GM12878 (cell line): ENCODE measurements around the gene HTR7. TPM values are rescaled to one million over a fixed set of nuclear protein-coding genes. Genes with fewer than 3 reads are reported as not detected.

ENCODE experiments used
- ATAC-seq: fragments of 200-7000 bp; cut with Tn5 transposase; 3 replicates; pipeline ENCODE4 v1.9.1; 2020; ENCODE audit warnings: mild to moderate bottlenecking, moderate library complexity
- BruUV-seq: library from RNA; stranded (reverse); fragments of 400-500 nt; replicated peaks from 2 replicates; lab custom pipeline; 2021; lab: Mats Ljungman, UMichigan
- CTCF ChIA-PET: fragments of 300-600 bp; sonication (Branson Sonifier 250); formaldehyde crosslinking; extraction: SDS; loops from one replicate; lab custom pipeline; 2021; ENCODE audit warnings: inconsistent platforms; lab: Yijun Ruan, JAX
- POLR2A ChIA-PET: fragments of 350-600 bp; formaldehyde crosslinking; extraction: SDS; loops from one replicate; lab custom pipeline; 2021; ENCODE audit warnings: inconsistent platforms; lab: Charles Lee
- RAD21 ChIA-PET: fragments of 300-600 bp; sonication (Branson Sonifier 250); formaldehyde crosslinking; loops from one replicate; lab custom pipeline; 2023; ENCODE audit warnings: antibody characterized with exemption; ENCODE audit not compliant: unreplicated experiment; lab: Charles Lee
- SMC1A ChIA-PET: fragments of 300-600 bp; sonication (Branson Sonifier 250); formaldehyde crosslinking; loops from one replicate; lab custom pipeline; 2023; ENCODE audit not compliant: unreplicated experiment, uncharacterized antibody; lab: Charles Lee
- DNase-seq: peaks from one replicate; pipeline ENCODE4 v3.0.0-alpha.2; 2011; ENCODE audit warnings: low read depth, low spot score
- FAIRE-seq: peaks from 3 replicates; lab custom pipeline; 2011; peaks lifted over from hg19 to GRCh38; lab: Jason Lieb, UNC
- H2AFZ ChIP-seq: 2 replicates; pipeline ENCODE4 v1.6.0; 2011; ENCODE audit warnings: low read depth, low read length, control low read depth; ENCODE audit not compliant: control insufficient read depth
- H3K27ac ChIP-seq: 2 replicates; pipeline ENCODE4 v1.5.1; 2011; ENCODE audit warnings: control low read depth; ENCODE audit not compliant: control insufficient read depth, insufficient read depth
- H3K27me3 ChIP-seq, 2 experiments: replicated peaks in 1 of 2; 2 replicates each; pipeline versions ENCODE4 v1.6.0 to v1.6.1; 2011; ENCODE audit warnings: low read length in 1 of 2; ENCODE audit not compliant: control insufficient read depth in 2 of 2, insufficient read depth in 2 of 2
- H3K36me3 ChIP-seq, 2 experiments: 2 replicates each; pipeline ENCODE4 v1.5.1; 2011; ENCODE audit warnings: low read length in 1 of 2; ENCODE audit not compliant: control insufficient read depth in 2 of 2, insufficient read depth in 2 of 2
- H3K4me1 ChIP-seq: 2 replicates; pipeline ENCODE4 v1.6.1; 2011; ENCODE audit warnings: mild to moderate bottlenecking, low read length, moderate library complexity, mixed read lengths; ENCODE audit not compliant: control insufficient read depth, insufficient read depth
- H3K4me2 ChIP-seq: 2 replicates; pipeline ENCODE4 v1.6.0; 2011; ENCODE audit warnings: control low read depth; ENCODE audit not compliant: control insufficient read depth, insufficient read depth
- H3K4me3 ChIP-seq: fragments of 200-600 bp; sonication (generic); 2 replicates; pipeline ENCODE4 v1.5.1; 2016
- H3K79me2 ChIP-seq: 2 replicates; pipeline ENCODE4 v1.6.0; 2011; ENCODE audit warnings: low read length; ENCODE audit not compliant: control insufficient read depth, insufficient read depth
- H3K9ac ChIP-seq: 2 replicates; pipeline ENCODE4 v1.8.0; 2011; ENCODE audit warnings: low read length, control low read depth, mixed read lengths; ENCODE audit not compliant: control insufficient read depth, insufficient read depth
- H3K9me3 ChIP-seq: replicated peaks from 3 replicates; pipeline ENCODE4 v1.5.1; 2011; ENCODE audit warnings: mild to moderate bottlenecking, low read length; ENCODE audit not compliant: control insufficient read depth, insufficient read depth
- H4K20me1 ChIP-seq: 2 replicates; pipeline ENCODE4 v1.6.0; 2011; ENCODE audit not compliant: control insufficient read depth, insufficient read depth
- ETV6 ChIP-seq, 2 experiments: fragments of 450-650 bp in 1 of 2; IDR thresholded peaks in 1 of 2; conservative IDR thresholded peaks in 1 of 2; 2 replicates each; pipeline ENCODE4 v1.6.1; 2014; ENCODE audit warnings: antibody characterized with exemption in 1 of 2, borderline replicate concordance in 1 of 2, low read depth in 1 of 2, mild to moderate bottlenecking in 1 of 2, moderate library complexity in 1 of 2
- GABPA ChIP-seq: IDR thresholded peaks from 2 replicates; pipeline ENCODE4 v1.6.1; 2014; ENCODE audit warnings: antibody characterized with exemption, low read depth, mild to moderate bottlenecking, inconsistent platforms
- HDAC6 ChIP-seq: fragments of 200-600 bp; sonication (generic); IDR thresholded peaks from one replicate; pipeline ENCODE4 v1.8.0; 2017; ENCODE audit warnings: antibody characterized with exemption; ENCODE audit not compliant: unreplicated experiment
- HDGF ChIP-seq: fragments of 450-650 bp; IDR thresholded peaks from 2 replicates; pipeline ENCODE4 v1.6.1; 2016; ENCODE audit warnings: antibody characterized with exemption
- IKZF1 ChIP-seq: fragments of 450-650 bp; conservative IDR thresholded peaks from 2 replicates; pipeline ENCODE4 v1.6.1; 2017; ENCODE audit warnings: antibody characterized with exemption, mild to moderate bottlenecking
- IRF4 ChIP-seq: IDR thresholded peaks from 2 replicates; pipeline ENCODE4 v1.6.1; 2011; ENCODE audit warnings: low read depth, low read length
- MEF2B ChIP-seq: fragments of 450-650 bp; IDR thresholded peaks from 2 replicates; pipeline ENCODE4 v1.6.1; 2018; ENCODE audit warnings: mild to moderate bottlenecking, moderate library complexity; ENCODE audit not compliant: partially characterized antibody, poor library complexity, severe bottlenecking
- PAX8 ChIP-seq: fragments of 450-650 bp; IDR thresholded peaks from 2 replicates; pipeline ENCODE4 v1.6.1; 2017; ENCODE audit warnings: mild to moderate bottlenecking, moderate library complexity
- POLR2AphosphoS5 ChIP-seq: IDR thresholded peaks from 2 replicates; pipeline ENCODE4 v1.6.1; 2011; ENCODE audit warnings: mild to moderate bottlenecking, low read length, inconsistent platforms
- RUNX3 ChIP-seq: IDR thresholded peaks from 2 replicates; pipeline ENCODE4 v1.6.1; 2012; ENCODE audit warnings: low read length, inconsistent platforms
- SPI1 ChIP-seq: IDR thresholded peaks from 2 replicates; pipeline ENCODE4 v1.6.1; 2011; ENCODE audit warnings: low read depth, mild to moderate bottlenecking, low read length, moderate library complexity, borderline replicate concordance; ENCODE audit not compliant: insufficient read depth
- SREBF2 ChIP-seq: IDR thresholded peaks from 2 replicates; pipeline ENCODE4 v1.6.1; 2012; ENCODE audit warnings: mild to moderate bottlenecking, low read length
- ZNF207 ChIP-seq: fragments of 450-650 bp; IDR thresholded peaks from 2 replicates; pipeline ENCODE4 v1.6.1; 2014; ENCODE audit warnings: antibody characterized with exemption, mild to moderate bottlenecking, borderline replicate concordance
- WGBS: methylation state at CpG from one replicate; pipeline ENCODE4 v1.1.6; 2016; ENCODE audit warnings: low lambda C conversion rate; ENCODE audit not compliant: insufficient replicate concordance, insufficient coverage; ENCODE audit errors: missing lambda C conversion rate; 5-methylcytosine and 5-hydroxymethylcytosine counted together
- in situ Hi-C: fragments of 300-500 bp; cut with MboI; formaldehyde crosslinking; loops from 9 replicates; pipeline ENCODE4 v1.14.3; 2018; ENCODE audit warnings: mixed read lengths
- intact Hi-C: fragments of 100-400 bp; cut with micrococcal nuclease; formaldehyde crosslinking; loops from one replicate; pipeline ENCODE4 v1.14.2; 2022; ENCODE audit not compliant: unreplicated experiment
- polyA plus RNA-seq, 11 experiments: library from polyadenylated mRNA; depleted of rRNA in 4 of 11; unstranded in 6 of 11; stranded (reverse) in 5 of 11; fragments of >200 nt; fragmentation: Nextera tagmentation in 4 of 11; fragmentation: Illumina TruSeq in 1 of 11; extraction: Ambion mirVana in 4 of 11; extraction: Trizol in 1 of 11; gene quantifications; 1 replicate in 1 of 11; 2 replicates in 10 of 11; pipeline versions ENCODE4 v1.2.1 to v1.2.3, GENCODE V29; 2011 to 2016; ENCODE audit warnings: inconsistent platforms in 2 of 11, missing spikeins in 2 of 11, low read depth in 1 of 11
- total RNA-seq, 4 experiments: library from RNA; depleted of rRNA in 3 of 4; stranded (reverse); fragments of >200 nt in 3 of 4; fragmentation: Illumina TruSeq in 1 of 4; extraction: Trizol in 1 of 4; gene quantifications; 2 replicates each; pipeline versions ENCODE4 v1.2.1 to v1.2.3, GENCODE V29; 2013 to 2021
- TF ChIP-seq, protein P1 (sequence below): fragments of 450-650 bp; conservative IDR thresholded peaks from 2 replicates; pipeline ENCODE4 v1.6.1; 2017; ENCODE audit warnings: mild to moderate bottlenecking, moderate library complexity
- TF ChIP-seq, protein P2 (sequence below): fragments of 450-650 bp; IDR thresholded peaks from 2 replicates; pipeline ENCODE4 v1.6.1; 2017; ENCODE audit warnings: mild to moderate bottlenecking

The HTR7 gene
- total and polyA plus RNA-seq, 10 of the 15 experiments (the other 5 are each of a cell fraction or from before 2014, with no cell fraction given), result 0.01 to 1.3 (median 0.06) TPM; not detected in 4

DNA sequence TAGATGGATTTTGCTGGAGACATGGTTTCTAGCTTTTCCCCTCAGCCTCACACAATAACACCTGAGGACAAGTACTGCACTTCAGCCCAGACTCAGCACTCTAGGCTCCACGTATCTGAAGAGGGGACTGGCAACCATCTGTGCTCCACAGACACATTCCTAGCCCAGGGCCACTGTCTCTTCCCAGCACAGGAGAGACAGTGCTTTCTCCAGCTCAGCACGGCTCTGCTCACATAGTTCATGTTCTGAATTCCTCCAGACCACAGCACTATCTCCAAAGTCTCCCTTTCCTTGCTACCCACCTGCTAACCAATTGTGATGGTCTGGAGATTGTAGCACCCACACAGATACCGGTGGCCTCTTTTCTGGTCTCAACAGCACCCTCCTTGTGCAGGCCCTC is 114.5 kb downstream of the HTR7 start:
- DNase-seq (no peak), ATAC-seq (no peak), FAIRE-seq (no peak)
- SMC1A ChIA-PET, result no interaction called here
- Histone ChIP-seq H3K4me1 (no peaks in the 10 kb centered on the region), H3K27ac (no peak overlapping the region), H2AFZ (no peak overlapping the region), H4K20me1 (no peaks in the 10 kb centered on the region), H3K36me3 (no peaks in the 10 kb centered on the region), H3K9ac (no peak overlapping the region), H3K4me2 (no peak overlapping the region), H3K27me3 (no peaks in the 10 kb centered on the region), H3K4me3 (no peak overlapping the region), H3K9me3 (no peaks in the 10 kb centered on the region; the same call in 2 of the 3 replicates), H3K79me2 (no peaks in the 10 kb centered on the region)
- POLR2A ChIA-PET, result no interaction called here
- RAD21 ChIA-PET, result no interaction called here
- WGBS, result 4% methylated on average over 3 of the region's 3 CpGs
- in situ Hi-C loops, result no loop called here
- no TSS peak for BruUV-seq
- intact Hi-C loops, result no loop called here
- CTCF ChIA-PET, result no interaction called here
- TF ChIP-seq IRF4 (no peak), POLR2AphosphoS5 (no peak), MEF2B (no peak), SPI1 (no peak), PAX8 (no peak), ZNF207 (no peak), IKZF1 (no peak), SREBF2 (no peak), RUNX3 (no peak), HDAC6 (no peak), HDGF (no peak), ETV6 (conservative IDR thresholded peaks at IDR 0.05 in 1 of 2, IDR thresholded peaks at IDR 0.05 in 1 of 2; ENCODE audit: borderline replicate concordance in 1 of 2, low read depth in 1 of 2) (no peak), GABPA (no peak)
- TF ChIP-seq, protein P1, sequence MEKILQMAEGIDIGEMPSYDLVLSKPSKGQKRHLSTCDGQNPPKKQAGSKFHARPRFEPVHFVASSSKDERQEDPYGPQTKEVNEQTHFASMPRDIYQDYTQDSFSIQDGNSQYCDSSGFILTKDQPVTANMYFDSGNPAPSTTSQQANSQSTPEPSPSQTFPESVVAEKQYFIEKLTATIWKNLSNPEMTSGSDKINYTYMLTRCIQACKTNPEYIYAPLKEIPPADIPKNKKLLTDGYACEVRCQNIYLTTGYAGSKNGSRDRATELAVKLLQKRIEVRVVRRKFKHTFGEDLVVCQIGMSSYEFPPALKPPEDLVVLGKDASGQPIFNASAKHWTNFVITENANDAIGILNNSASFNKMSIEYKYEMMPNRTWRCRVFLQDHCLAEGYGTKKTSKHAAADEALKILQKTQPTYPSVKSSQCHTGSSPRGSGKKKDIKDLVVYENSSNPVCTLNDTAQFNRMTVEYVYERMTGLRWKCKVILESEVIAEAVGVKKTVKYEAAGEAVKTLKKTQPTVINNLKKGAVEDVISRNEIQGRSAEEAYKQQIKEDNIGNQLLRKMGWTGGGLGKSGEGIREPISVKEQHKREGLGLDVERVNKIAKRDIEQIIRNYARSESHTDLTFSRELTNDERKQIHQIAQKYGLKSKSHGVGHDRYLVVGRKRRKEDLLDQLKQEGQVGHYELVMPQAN, result no peak
- TF ChIP-seq, protein P2, sequence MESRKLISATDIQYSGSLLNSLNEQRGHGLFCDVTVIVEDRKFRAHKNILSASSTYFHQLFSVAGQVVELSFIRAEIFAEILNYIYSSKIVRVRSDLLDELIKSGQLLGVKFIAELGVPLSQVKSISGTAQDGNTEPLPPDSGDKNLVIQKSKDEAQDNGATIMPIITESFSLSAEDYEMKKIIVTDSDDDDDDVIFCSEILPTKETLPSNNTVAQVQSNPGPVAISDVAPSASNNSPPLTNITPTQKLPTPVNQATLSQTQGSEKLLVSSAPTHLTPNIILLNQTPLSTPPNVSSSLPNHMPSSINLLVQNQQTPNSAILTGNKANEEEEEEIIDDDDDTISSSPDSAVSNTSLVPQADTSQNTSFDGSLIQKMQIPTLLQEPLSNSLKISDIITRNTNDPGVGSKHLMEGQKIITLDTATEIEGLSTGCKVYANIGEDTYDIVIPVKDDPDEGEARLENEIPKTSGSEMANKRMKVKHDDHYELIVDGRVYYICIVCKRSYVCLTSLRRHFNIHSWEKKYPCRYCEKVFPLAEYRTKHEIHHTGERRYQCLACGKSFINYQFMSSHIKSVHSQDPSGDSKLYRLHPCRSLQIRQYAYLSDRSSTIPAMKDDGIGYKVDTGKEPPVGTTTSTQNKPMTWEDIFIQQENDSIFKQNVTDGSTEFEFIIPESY, result no peak
